B cell (primary cell): ENCODE results near the gene GPRASP2. TPM values are rescaled to one million over a fixed set of nuclear protein-coding genes. Genes with fewer than 3 reads are reported as not detected.
A peak's percentile ranks its signal among the peaks of the same experiment; 100 is the strongest.

Experiments used
- ATAC-seq: fragments of 200-7000 bp; cut with Tn5 transposase; one replicate; pipeline ENCODE4 v1.10.0; 2021; ENCODE audit warnings: low read depth, mild to moderate bottlenecking, moderate number of reproducible peaks, moderate library complexity
- CTCF ChIA-PET: fragments of 350-600 bp; sonication (Branson Sonifier 250); formaldehyde crosslinking; loops from one replicate; lab custom pipeline; 2021; ENCODE audit warnings: antibody characterized with exemption, inconsistent platforms; lab: Charles Lee
- POLR2A ChIA-PET: fragments of 350-600 bp; sonication (Branson Sonifier 250); formaldehyde crosslinking; loops from one replicate; lab custom pipeline; 2021; ENCODE audit warnings: antibody characterized with exemption; lab: Charles Lee
- DNase-seq: peaks from one replicate; pipeline ENCODE4 v3.0.0; 2013
- H2AFZ ChIP-seq: 2 replicates; pipeline ENCODE4 v1.6.1; 2012; ENCODE audit warnings: mild to moderate bottlenecking, low read depth, low read length; ENCODE audit not compliant: insufficient read depth, poor library complexity, severe bottlenecking
- H3K27ac ChIP-seq, 2 donors: 1 replicate in 1 of 2; 2 replicates in 1 of 2; pipeline ENCODE4 v1.5.1; 2012 to 2013; ENCODE audit warnings: low read length in 2 of 2, mild to moderate bottlenecking in 2 of 2, moderate library complexity in 1 of 2
- H3K27me3 ChIP-seq, 4 experiments: fragments of 200-600 bp in 1 of 4; sonication (generic) in 1 of 4; replicated peaks in 1 of 4; 1 replicate in 2 of 4; 2 replicates in 2 of 4; pipeline versions ENCODE4 v1.6.1 to v1.7.0; 2013 to 2016; ENCODE audit warnings: low read length in 3 of 4, mild to moderate bottlenecking in 2 of 4, mixed read lengths in 1 of 4, moderate library complexity in 1 of 4; ENCODE audit not compliant: insufficient read depth in 4 of 4, control insufficient read depth in 3 of 4; ENCODE audit errors: control extremely low read depth in 1 of 4
- H3K36me3 ChIP-seq, 2 experiments: replicated peaks in 1 of 2; 1 replicate in 1 of 2; 2 replicates in 1 of 2; pipeline versions ENCODE4 v1.6.1 to v1.7.1; 2013; ENCODE audit warnings: low read length in 1 of 2; ENCODE audit not compliant: insufficient read depth in 2 of 2, control insufficient read depth in 1 of 2; ENCODE audit errors: control extremely low read depth in 1 of 2, extremely low read depth in 1 of 2
- H3K4me1 ChIP-seq, 2 donors: fragments of 200-600 bp in 1 of 2; sonication (generic) in 1 of 2; 1 replicate in 1 of 2; 2 replicates in 1 of 2; pipeline versions ENCODE4 v1.5.1 to v1.6.1; 2013 to 2017; ENCODE audit warnings: low read length in 2 of 2; ENCODE audit not compliant: control insufficient read depth in 2 of 2, insufficient read depth in 2 of 2
- H3K4me2 ChIP-seq: replicated peaks from 2 replicates; pipeline ENCODE3; 2012; ENCODE audit warnings: mild to moderate bottlenecking, low read depth, low read length; ENCODE audit not compliant: poor library complexity, severe bottlenecking
- H3K4me3 ChIP-seq, 5 experiments: fragments of 200-600 bp in 1 of 5; sonication (generic) in 1 of 5; 1 replicate in 3 of 5; 2 replicates in 2 of 5; pipeline versions ENCODE4 v1.5.1 to v1.7.0; 2011 to 2016; ENCODE audit warnings: low read length in 4 of 5, mild to moderate bottlenecking in 4 of 5, low read depth in 2 of 5, control low read depth in 1 of 5, moderate library complexity in 1 of 5; ENCODE audit not compliant: insufficient read depth in 1 of 5; ENCODE audit errors: control extremely low read depth in 1 of 5, extremely low read depth in 1 of 5
- H3K79me2 ChIP-seq: fragments of 200-600 bp; sonication (generic); one replicate; pipeline ENCODE4 v1.6.0; 2016; ENCODE audit warnings: low read length; ENCODE audit not compliant: control insufficient read depth, insufficient read depth
- H3K9ac ChIP-seq: fragments of 200-600 bp; sonication (generic); 2 replicates; pipeline ENCODE4 v1.6.1; 2017; ENCODE audit warnings: mild to moderate bottlenecking, low read length, moderate library complexity
- H3K9me3 ChIP-seq, 3 donors: one replicate each; pipeline versions ENCODE4 v1.6.1 to v1.7.1; 2013; ENCODE audit warnings: low read length in 2 of 3; ENCODE audit not compliant: control insufficient read depth in 2 of 3, insufficient read depth in 1 of 3; ENCODE audit errors: control extremely low read depth in 1 of 3
- H4K20me1 ChIP-seq: 2 replicates; pipeline ENCODE4 v1.6.0; 2012; ENCODE audit warnings: mild to moderate bottlenecking, low read length; ENCODE audit not compliant: insufficient read depth, control insufficient read depth, poor library complexity, severe bottlenecking
- H3K27ac Mint-ChIP-seq: one replicate; pipeline ENCODE4 v1.8.0; 2021; ENCODE audit warnings: mixed read lengths
- H3K27me3 Mint-ChIP-seq: one replicate; pipeline ENCODE4 v1.8.0; 2021; ENCODE audit warnings: mixed read lengths
- H3K4me1 Mint-ChIP-seq: one replicate; pipeline ENCODE4 v1.8.0; 2021; ENCODE audit warnings: mixed read lengths
- H3K4me3 Mint-ChIP-seq: one replicate; pipeline ENCODE4 v1.8.0; 2021; ENCODE audit warnings: mixed read lengths
- H3K9me3 Mint-ChIP-seq: one replicate; pipeline ENCODE4 v1.8.0; 2022; ENCODE audit warnings: mixed read lengths; ENCODE audit not compliant: insufficient read depth
- EZH2 ChIP-seq: IDR thresholded peaks from 2 replicates; pipeline ENCODE4 v1.6.1; 2012; ENCODE audit warnings: borderline replicate concordance, low read depth, mild to moderate bottlenecking, moderate library complexity, low read length; ENCODE audit not compliant: insufficient read depth, poor library complexity, severe bottlenecking
- WGBS: methylation state at CpG from one replicate; pipeline ENCODE4 v1.1.5; 2013; ENCODE audit warnings: missing lambda C conversion rate; ENCODE audit not compliant: insufficient coverage; 5-methylcytosine and 5-hydroxymethylcytosine counted together
- intact Hi-C: fragments of 100-400 bp; cut with micrococcal nuclease; formaldehyde crosslinking; loops from one replicate; pipeline ENCODE4 v1.10.0; 2022
- polyA plus RNA-seq: library from polyadenylated mRNA; depleted of rRNA; stranded (reverse); fragments of >200 nt; gene quantifications from 2 replicates; pipeline ENCODE4 v1.2.3, GENCODE V29; 2012
- total RNA-seq, 2 donors: library from RNA; stranded (reverse); fragments of 120-200 nt in 1 of 2; gene quantifications; 1 replicate in 1 of 2; 2 replicates in 1 of 2; pipeline versions ENCODE4 v1.2.3 to v1.2.4, GENCODE V29; 2013 to 2022
- TF ChIP-seq, protein P1 (sequence below): fragments of 200-600 bp; IDR thresholded peaks from one replicate; pipeline ENCODE4 v1.8.0; 2022; ENCODE audit warnings: antibody characterized with exemption, mild to moderate bottlenecking

Gene GPRASP2
- total and polyA plus RNA-seq, 2 donors (not counting 1 experiment from before 2014, with no cell fraction given) = 0.15 to 0.59 TPM

DNA sequence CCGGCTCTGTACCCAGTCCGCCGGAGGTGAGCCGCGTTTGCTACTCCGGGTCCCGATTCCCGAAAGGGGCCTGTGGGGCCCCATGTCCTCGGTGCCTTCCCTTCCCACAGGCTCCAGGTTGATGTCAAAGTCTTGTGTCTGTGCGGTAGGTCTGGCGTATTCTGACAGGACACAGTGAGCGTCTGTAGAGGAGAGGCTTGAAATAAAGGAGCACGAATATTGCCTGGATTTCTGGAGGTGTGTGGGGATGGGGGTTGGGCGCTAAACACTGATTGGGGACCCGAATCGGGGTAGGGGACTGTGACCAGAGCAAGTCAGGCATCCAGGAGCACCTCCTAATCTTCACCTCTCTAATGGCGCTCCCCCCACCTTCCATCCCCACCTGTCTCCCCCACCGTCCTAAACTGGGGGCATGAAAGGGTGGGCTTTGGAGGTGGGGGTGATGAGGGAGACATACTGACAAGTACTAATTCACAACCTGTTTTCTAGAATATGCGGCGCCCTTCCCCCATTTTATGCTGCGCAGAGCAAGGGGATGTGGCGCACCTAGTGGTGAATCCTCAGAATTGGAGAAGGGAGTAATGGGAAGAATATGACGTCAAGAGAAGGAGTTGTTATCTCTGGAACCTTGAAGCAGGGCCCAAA, 855 bp downstream of the GPRASP2 start:
- H3K4me2 ChIP-seq = peak overlapping the region; percentile 77
- peak overlapping the region; percentile 53 for H3K9ac ChIP-seq
- H3K9me3 ChIP-seq = no peaks in the 10 kb centered on the region
- DNase-seq = peak; percentile 13
- ATAC-seq = no peak
- peaks cover 0 to 13% of the 10 kb centered on the region in 2 donors for H3K4me1 ChIP-seq
- Mint-ChIP-seq H3K9me3 (no peaks in the 10 kb centered on the region), H3K4me1 (peaks cover 18% of the 10 kb centered on the region), H3K27ac (no peak overlapping the region), H3K4me3 (peak overlapping the region; percentile 83), H3K27me3 (peaks cover 16% of the 10 kb centered on the region)
- H3K27ac ChIP-seq = no peak overlapping the region
- H4K20me1 ChIP-seq = no peaks in the 10 kb centered on the region
- WGBS = no CpG with 5 or more reads among the region's 23 CpGs
- no peak for TF ChIP-seq EZH2
- TF ChIP-seq, protein P1, sequence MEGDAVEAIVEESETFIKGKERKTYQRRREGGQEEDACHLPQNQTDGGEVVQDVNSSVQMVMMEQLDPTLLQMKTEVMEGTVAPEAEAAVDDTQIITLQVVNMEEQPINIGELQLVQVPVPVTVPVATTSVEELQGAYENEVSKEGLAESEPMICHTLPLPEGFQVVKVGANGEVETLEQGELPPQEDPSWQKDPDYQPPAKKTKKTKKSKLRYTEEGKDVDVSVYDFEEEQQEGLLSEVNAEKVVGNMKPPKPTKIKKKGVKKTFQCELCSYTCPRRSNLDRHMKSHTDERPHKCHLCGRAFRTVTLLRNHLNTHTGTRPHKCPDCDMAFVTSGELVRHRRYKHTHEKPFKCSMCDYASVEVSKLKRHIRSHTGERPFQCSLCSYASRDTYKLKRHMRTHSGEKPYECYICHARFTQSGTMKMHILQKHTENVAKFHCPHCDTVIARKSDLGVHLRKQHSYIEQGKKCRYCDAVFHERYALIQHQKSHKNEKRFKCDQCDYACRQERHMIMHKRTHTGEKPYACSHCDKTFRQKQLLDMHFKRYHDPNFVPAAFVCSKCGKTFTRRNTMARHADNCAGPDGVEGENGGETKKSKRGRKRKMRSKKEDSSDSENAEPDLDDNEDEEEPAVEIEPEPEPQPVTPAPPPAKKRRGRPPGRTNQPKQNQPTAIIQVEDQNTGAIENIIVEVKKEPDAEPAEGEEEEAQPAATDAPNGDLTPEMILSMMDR = peak; percentile 11
- ChIA-PET POLR2A (no interaction called here), CTCF (no interaction called here)
- H3K27me3 ChIP-seq = peaks cover 0 to 16% (median 3%) of the 10 kb centered on the region in 4 experiments
- intact Hi-C loops = no loop called here
- H2AFZ ChIP-seq = peak overlapping the region; percentile 59
- no peaks in the 10 kb centered on the region for H3K79me2 ChIP-seq
- no peaks in the 10 kb centered on the region for H3K36me3 ChIP-seq
- H3K4me3 ChIP-seq = peak overlapping the region in 4 of 5 experiments; percentile 33 to 55 (median 45)

DNA sequence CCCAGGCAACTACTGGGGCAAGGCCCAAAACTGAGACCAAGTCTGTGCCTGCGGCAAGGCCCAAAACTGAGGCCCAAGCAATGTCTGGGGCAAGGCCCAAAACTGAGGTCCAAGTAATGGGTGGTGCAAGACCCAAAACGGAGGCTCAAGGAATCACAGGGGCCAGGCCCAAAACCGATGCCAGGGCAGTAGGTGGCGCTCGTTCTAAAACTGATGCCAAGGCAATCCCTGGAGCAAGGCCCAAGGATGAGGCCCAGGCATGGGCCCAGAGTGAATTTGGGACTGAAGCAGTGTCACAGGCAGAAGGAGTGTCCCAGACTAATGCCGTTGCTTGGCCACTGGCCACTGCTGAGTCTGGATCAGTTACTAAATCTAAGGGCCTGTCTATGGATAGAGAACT, 2.7 kb downstream of the GPRASP2 start:
- no peaks in the 10 kb centered on the region for H3K9me3 Mint-ChIP-seq
- no peak overlapping the region for H3K4me3 ChIP-seq
- ATAC-seq = no peak
- no peaks in the 10 kb centered on the region for H4K20me1 ChIP-seq
- no peak overlapping the region for H3K27ac ChIP-seq
- no peak for DNase-seq
- no peaks in the 10 kb centered on the region for H3K79me2 ChIP-seq
- ChIA-PET CTCF (no interaction called here), POLR2A (no interaction called here)
- no peak overlapping the region for H3K4me2 ChIP-seq
- no peak overlapping the region for H2AFZ ChIP-seq
- no peak overlapping the region for H3K9ac ChIP-seq
- intact Hi-C loops = no loop called here
- H3K4me3 Mint-ChIP-seq = no peak overlapping the region
- TF ChIP-seq EZH2 = no peak
- TF ChIP-seq, protein P1 = no peak
- no peaks in the 10 kb centered on the region for H3K9me3 ChIP-seq
- 98% methylated on average over 5 of the region's 6 CpGs for WGBS
- peaks cover 0 to 13% of the 10 kb centered on the region in 2 donors for H3K4me1 ChIP-seq
- peaks cover 16% of the 10 kb centered on the region for H3K27me3 Mint-ChIP-seq
- no peaks in the 10 kb centered on the region for H3K36me3 ChIP-seq
- peaks cover 12% of the 10 kb centered on the region for H3K4me1 Mint-ChIP-seq
- H3K27ac Mint-ChIP-seq = no peak overlapping the region
- peaks cover 0 to 16% (median 3%) of the 10 kb centered on the region in 4 experiments for H3K27me3 ChIP-seq
